Stimulated activated CD8-positive, alpha-beta memory T cell treated with anti-CD3 and anti-CD28 coated beads, Interleukin-4, amount 100 ng/mL, for 24 hours (primary cell): ENCODE measurements around the gene RRAS2.
"Not testable (repeated sequence)": the region's sequence is repeated elsewhere in the genome, so short reads cannot be mapped to it uniquely, and the experiment has no call there.

Experiments used
- DNase-seq: peaks from one replicate; pipeline ENCODE4 v3.0.0-alpha.2; 2020; ENCODE audit warnings: low read depth

Gene RRAS2

DNA sequence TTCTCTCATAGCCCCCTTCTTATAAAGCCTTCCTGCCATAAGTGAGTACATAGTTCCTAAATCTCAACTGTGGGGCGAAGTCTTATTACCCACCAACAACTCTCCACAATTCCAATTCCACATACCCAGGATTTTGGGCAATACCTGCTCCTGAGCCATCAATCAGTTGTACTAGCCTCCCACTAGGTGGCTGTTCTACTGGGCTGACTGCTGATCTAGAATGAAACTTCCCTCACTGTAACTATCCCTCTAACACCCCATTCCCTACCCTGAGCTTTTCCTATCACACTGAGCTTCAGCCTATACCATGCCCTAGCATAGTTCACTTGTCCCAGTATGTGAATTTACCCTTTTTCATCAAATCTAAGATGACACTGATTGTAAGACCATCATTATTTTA is 52.5 kb downstream of the RRAS2 start:
- DNase-seq = no peak

DNA sequence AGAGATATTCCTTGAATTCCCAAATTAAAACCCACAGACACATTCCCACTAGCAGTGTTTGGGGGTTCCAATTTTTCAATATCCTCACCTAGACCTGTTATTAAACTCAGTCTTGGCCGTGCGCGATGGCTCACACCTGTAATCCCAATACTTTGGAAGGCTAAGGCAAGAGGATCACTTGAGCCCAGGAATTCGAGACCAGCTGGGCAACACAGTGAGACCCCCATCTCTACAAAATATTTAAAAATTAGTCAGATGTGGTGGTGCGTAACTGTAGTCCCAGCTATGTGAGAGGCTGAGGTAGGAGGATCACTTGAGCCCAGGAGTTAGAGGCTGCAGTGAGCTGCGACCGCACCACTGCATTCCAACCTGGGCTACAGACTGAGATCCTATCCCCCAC is 53.3 kb downstream of the RRAS2 start:
- DNase-seq = no peak

DNA sequence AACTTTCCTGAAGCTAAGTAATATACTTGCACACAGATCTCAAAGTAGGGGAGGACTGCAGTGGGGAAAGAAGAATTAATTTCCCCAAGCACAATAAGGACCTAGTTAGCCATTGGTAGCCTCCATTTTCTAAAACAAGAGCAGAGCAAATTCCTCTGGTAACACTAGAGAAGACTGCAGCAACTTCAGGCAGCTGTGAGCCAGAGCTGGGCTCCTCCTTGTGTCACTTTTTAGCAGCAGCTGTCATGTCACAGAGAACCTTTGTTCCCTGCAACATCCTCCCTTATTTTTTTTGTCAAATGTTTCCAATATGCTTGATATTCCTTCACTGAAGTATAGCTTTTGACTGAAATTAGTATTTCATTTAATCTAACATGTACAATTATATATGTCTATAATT is 54.4 kb downstream of the RRAS2 start:
- no peak for DNase-seq

DNA sequence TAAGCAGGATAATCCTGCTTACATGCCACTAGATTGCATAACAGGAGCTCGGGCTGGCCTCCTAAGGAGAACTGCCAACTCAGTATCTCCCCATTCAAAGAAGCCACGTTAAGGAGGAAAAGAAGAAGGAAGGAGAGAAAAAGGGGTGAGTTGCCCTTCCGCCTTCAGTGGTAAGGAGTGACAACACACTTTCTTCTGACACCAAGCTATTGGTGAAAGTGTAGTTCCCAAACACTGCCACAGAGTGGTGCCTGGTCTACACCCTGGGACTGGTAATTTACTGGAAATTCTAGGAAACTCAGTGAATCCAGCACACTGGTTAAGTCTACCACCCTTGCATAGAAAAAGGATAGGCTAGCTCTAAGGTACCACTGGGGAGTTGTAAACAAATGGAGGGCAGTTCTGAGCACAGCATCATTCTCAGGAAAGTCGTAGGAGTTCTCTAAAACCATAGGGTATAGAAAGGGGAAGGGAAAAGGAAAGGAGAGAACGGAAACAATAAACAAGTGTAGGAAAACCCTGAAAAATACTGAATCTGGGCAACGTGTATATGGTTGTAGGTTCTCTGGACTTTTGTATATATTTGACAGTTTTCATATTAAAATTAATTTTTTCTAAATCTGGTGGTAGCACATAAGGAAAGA is 58.2 kb downstream of the RRAS2 start:
- DNase-seq = peak; percentile 8

DNA sequence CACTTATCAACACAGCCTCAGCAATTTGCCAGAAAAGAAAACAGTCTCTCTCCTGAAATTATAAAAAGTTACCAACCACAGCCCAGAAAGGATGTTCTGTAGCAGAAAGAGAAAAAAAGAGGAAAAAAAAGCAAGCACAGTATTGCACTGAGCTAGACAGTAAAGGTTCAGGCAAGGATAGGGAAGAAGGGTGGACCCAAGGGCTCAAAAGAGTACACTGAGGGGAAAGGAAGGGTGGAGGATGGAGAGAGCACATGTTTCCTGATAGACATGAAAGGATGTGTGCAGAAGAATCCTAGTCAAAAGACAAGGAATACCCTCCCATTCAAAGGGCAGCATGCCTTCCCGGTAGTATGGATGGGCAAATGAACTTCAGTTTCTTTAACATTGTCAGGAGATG is 59.1 kb downstream of the RRAS2 start:
- no peak for DNase-seq

DNA sequence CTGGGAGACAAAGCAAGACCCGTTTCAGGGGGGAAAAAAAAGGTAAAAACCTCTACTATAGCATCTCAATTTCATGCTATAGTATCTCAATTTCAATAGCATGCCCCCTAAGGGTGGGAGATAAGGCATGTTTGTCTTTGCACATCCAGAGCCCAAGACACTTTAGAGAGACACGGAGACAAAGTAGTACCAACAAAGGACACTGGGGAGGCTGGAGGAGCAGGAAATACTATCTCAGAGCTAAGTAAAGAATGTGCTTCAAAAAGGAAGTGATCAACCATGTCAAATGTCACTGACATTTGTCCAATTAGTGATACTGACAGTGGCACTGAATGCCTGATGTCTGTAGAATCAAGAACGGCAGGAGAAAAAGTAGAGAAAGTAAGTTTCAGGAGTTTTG is 68.6 kb downstream of the RRAS2 start:
- DNase-seq = no peak

DNA sequence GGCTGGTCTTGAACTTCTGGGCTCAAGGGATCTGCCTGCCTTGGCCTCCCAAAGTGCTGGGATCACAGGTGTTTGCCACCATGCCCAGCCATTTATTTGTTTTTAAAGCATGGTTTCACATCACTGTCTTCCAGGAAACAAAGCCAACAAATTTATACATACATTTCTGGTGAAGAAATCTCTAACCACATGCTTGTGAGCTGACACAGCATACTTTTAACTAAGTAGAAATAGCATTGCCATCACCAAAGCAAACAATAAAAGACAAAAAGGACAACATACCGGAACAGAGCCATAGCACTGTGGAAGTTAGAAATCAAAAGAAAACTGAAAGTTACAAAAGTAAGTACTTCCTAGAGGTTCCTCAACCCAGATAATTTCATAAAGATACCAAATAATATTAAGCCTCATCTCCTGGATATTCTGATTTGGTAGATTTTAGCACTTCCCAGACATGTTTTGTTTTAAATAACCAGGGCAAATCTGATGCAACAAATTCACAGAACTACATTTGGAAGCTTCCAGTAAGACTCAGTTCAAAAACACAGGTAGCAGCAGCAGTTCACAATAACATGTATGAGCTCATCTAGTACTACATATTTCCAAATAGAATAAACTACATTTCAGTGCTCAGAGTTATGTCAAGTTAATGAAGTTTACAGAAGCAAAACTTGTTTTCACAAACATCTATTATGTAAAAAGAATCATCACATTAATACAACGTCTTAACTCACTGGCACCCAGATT is 70.6 kb downstream of the RRAS2 start:
- no peak for DNase-seq

DNA sequence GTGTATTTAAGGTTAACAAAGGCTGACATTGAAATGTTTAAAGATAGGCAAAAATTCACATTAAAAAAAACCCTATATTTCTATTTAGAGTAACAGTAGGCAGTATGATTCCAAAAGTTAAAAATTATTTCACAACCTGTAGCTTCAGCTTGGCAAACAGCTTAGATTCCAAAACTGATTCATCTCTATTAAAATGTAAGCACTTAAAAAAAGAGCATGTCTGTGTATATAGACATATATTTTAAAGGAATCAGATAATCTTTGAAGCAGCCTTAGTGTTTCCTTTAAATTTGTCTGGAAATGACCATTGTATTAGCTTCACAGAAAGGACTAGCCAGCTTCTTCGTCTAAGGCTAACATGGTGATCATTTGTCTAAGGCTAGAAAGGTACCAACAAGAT is 80.1 kb downstream of the RRAS2 start:
- not testable (repeated sequence) for DNase-seq

DNA sequence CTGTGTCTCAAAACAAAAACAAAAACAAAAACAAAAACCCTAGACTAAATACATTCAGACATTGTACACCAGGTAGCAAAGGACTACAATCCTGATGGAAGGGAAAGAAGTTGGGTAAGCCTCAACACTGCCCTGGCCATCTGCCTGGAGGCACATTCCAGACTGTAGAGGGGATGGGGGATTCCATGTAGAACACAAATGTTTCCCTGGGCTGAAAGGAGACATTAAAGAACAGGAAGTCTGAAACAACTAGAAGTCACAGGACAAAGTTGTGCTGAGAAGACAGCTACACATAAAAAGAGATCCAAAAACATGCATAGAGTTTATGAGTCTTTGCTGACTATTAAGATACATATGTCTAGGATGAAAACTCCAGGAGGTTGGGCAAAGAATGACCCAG is 83.9 kb downstream of the RRAS2 start:
- DNase-seq = no peak

DNA sequence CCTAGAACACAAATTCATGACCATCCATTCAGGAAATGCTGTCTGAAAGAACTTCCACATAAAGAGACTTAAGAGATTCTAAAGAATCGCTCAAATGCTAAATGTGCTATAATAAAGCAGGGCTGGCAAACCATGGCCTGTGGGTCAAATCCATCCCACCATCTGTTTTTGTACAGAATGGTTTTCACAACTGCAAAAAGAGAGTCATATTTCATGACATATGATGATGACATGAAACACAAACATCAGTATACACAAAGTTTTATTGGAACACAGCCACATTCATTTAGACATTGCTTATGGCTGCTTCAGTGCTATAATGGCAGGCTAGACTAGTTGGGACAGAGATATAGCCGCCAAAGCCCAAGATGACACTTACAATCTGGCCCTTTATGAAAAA is 85.1 kb downstream of the RRAS2 start:
- DNase-seq = no peak

DNA sequence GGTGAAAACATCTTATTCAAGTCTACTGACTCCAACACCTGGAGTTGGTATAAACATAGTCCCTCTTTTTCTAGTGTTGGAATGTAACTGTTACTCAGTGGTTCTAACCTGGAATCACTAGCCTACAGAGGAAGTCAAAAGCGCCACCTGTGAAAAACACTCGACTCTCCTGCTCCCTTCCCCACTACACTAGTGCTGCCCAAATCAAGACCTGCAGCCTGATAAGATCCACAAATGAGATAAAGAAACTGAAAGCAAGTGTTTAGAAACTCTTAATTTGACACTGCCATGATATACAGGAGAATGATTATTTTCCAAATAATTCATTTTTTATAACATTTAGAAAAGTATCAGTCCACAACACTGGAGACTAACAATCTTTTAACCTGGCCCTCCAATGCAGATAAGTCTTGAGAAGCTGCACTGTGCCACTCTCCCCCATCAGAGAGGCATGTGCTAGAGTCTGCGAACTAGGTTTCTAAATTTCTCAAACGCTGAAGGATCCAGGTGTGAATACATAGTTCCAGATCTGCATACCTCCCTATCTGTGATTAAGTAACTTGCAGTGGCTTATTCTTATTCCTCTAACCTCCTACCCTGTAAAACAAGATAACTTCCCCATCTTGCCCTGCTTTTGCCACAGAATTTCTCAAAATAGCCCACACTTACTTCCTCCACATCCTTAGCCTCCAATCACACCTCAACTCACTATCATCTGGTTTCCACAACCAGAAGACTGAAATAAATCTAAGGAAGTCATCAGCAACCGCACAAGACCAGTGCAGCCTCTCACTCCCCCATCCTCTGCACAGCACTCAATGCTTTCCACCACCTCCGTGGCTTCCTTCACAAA is 88.1 kb downstream of the RRAS2 start:
- DNase-seq = no peak

DNA sequence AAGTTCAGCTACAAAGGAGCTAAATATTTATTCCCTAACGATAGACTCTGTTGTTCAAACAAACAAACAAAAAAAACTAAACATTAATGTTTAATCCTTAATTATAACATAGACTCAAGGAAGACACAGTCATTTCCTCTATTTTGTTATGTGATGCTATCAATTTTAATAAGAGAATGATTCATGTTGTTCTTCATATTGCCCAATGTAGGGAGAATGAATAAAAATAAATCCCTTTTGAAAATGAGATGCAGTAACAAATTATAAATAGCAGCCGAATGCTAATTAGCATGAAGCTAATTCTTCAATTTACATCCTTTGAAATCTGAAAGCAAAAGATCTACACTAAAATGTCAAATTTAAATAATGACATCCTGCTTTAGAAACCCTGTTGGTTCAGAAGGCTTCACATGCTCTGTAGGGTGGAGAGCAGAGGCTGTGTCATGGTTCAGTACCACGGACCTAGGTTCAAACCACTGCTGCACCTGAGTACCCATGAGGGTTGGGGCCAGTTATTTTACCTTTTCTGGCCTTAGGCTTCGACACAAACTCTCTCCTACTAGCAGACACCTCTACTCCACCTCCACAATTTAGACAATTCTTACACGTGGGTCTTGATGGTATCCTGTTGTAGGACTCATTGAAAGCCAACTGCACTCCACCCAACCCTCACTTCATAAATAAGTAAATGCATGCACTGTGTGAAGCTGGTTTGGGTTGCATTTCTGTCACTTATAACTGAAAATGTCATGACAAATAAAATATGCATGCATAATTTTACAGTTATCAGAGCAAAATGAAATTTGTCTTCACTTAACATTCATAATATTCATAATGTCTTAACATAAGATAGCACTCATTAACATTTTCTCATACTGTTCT is 89.0 kb downstream of the RRAS2 start:
- DNase-seq = no peak

DNA sequence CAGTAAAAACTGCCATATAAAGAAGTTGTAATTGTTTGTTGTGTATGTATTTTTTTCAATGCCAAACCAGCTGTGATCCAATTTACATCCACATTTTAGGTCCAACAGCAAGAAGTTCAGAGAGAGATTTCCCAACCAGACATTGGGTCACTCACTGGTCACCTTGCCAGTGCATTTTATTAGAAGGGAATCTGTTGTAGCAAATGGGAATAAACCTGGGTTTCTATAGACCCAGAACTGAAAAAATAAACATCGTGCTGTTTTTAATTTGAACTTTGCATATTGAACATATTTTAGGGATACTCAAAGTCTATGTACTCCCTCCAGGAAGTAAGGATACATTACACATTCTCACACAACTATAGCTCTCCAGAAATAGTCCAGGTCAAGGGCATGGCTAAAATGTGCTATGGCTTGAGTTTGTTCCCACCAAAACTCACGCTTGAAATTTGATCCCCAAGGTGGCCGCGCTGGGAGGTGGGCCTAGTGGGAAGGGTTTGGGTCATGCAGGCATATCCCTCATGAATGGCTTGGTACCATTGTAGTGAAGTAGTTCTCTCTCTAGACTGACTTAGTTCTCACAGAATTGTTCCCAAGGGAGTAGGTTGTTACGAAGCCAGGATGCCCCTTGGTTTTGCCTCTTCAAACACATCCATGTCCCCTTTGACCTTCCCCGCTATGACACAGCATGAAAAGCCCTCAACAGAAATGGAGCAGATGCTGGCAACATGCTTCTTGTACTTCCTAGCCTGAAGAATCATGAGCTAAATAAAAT is 90.9 kb downstream of the RRAS2 start:
- DNase-seq = no peak

DNA sequence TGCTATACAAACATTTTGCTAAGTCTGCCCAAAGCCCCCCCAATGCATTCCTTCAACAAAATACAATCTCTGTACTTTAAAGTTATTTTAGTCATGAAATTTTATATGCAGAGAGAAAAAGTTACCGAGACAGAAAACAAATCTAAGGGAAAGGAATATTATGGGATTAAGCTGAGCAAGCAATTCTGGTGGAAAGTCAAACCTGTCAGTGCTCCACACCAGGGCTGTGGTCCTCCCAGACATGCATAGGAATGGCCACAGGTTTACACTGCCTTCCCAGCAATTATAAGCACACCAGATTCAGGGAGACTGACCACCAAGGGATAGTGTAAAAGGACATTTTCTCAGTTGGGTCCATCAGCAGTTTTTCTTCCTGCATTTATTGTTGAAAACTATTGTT is 92.4 kb downstream of the RRAS2 start:
- DNase-seq = no peak

DNA sequence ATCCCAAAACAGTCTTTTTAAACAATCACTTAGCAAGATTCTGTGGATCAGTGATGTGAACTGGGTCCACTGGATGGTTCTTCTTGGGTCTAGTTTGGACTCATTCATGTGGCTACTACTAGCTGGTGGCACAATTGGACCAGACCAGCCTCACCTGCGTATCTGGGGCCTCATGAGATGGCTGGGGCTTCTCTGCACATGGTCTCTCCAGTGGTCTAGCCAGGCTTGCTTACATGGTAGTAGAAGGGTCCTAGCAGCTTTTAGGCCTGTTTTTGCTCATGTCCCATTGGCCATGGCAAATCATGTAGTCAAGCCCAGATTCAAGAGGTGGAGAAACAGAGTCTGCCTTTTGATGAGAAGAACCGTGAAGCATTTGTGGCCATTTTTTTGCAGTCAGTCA is 94.0 kb downstream of the RRAS2 start:
- no peak for DNase-seq

DNA sequence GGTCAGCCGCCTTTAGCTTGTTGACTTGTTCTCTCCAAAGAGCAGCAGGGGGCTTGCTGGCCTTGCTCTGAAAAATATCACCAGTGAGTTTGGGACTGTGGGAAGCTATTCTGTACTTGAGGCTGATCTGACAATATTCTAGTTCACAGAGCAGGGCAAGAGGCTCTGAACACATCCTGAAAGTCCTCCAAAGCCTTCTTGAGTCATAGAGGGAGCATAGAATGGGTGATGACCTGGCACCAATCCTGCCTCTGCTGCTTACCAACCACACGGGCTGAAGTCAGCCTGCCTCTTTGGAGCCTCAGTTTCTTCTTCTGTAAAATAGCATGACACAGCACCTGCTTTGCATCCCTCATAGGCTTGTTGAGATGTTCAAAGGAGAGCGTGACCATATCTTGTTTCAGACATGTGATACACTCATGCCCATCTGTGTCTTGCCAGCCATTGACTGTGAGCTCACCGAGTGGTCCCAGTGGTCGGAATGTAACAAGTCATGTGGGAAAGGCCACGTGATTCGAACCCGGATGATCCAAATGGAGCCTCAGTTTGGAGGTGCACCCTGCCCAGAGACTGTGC is 96.6 kb downstream of the RRAS2 start:
- no peak for DNase-seq

DNA sequence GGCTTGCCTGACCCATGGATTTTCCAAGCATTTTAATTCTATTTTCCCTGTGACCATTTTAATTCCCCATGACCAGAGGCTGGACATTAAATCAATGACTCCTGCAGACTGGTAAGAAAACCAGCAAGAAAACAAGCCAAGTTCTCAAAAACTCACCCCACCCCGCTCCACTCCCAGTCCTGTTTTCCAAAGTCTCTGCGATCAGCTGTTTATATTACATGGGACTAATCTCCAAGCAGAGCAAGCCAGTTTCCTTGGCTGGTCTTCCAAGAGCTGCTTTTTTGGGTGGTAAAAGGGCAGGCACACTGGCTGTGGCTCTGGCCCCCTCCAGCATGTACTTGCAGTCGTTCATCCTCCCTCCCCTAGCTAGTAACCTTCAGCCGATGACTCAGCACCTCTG is 97.9 kb downstream of the RRAS2 start:
- no peak for DNase-seq

DNA sequence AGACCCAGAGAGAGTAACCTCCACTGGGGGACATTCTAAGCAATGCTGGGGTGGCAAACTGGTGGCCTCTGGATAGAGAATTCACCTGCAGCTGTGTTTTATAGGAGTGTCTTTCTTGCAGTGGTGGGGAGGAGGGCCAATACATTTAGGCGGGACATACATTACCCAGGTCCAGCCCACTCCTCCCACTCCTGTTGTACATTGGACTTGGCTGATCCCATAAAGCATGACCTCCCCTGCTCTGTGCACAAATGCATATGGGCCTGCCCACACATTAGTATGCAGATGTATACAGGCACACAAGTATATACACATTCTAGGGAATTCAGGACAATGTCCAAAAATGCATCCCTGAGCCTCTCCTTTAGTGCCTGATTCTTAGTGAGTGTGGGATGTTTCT is 99.1 kb downstream of the RRAS2 start:
- DNase-seq = no peak

DNA sequence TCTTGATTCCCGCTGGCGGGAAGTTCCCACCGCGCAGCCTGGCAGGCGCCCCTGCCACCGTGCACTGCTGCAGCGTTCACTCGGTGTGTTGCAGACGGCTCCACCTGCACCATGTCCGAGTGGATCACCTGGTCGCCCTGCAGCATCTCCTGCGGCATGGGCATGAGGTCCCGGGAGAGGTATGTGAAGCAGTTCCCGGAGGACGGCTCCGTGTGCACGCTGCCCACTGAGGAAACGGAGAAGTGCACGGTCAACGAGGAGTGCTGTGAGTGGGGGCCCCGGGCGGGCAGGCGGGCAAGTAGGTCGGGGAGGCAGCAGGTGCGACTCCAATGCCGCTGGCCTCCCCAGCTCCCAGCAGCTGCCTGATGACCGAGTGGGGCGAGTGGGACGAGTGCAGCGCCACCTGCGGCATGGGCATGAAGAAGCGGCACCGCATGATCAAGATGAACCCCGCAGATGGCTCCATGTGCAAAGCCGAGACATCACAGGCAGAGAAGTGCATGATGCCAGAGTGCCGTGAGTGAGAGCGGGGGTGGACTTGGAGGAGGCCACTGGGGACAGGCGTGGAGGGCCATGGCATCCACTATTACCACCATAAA is 99.7 kb downstream of the RRAS2 start:
- DNase-seq = no peak

DNA sequence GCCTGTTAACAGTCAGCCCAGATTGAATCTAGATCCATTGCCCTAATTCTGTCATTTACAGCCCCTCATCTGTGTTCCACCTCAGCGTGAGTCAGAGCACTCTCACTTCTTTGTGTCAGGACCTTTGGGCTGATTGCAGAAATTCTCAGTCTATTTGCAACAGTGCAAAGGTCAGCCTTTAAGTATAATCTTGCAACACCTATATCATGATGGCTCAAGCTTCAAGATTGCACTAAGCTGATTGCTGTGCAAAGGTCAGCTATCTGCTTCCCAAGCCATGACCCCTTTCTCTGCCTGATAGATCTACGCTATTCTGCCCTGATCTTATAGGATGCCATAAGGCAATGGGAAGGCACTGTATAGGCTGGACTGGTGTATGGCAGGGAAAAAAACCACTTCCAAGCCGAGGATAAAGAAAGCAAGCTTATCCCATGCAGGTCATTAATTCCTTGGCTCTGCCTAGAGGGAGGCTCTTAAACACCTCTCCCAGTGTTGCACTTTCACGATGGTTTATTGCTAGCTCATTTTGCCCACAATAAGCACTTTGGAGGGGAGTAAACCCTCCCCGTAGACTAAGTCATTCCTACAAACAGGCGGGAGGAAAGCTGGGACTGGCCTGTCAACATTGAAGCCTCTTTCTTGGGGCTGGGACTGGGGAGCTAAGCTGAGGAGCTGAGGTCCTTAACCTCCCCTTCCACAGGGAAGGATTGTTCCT is 100.6 kb downstream of the RRAS2 start:
- DNase-seq = no peak
